ENCODE measurements around the gene PRPF40A.

The PRPF40A gene

GRCh38 chr2:152651834-152652233 lies 65.4 kb downstream of the PRPF40A start:
- DNase-seq (ENCODE audit: low read depth) = no peak

GRCh38 chr2:152650768-152651371 lies 66.4 kb downstream of the PRPF40A start:
- DNase-seq (ENCODE audit: low read depth) = no peak

- DNase-seq (ENCODE audit: low read depth) = no peak
These were observed 67.3 kb downstream of the PRPF40A start for GRCh38 chr2:152649997-152650396.

GRCh38 chr2:152648336-152648735 lies 68.9 kb downstream of the PRPF40A start:
- no peak for DNase-seq (ENCODE audit: low read depth)

GRCh38 chr2:152647552-152647951 lies 69.7 kb downstream of the PRPF40A start:
- peak; percentile 28 for DNase-seq (ENCODE audit: low read depth)

- peak; percentile 78 for DNase-seq (ENCODE audit: low read depth)
These were observed 70.5 kb downstream of the PRPF40A start for GRCh38 chr2:152646775-152647174.

- DNase-seq (ENCODE audit: low read depth) = no peak
These were observed 71.0 kb downstream of the PRPF40A start for GRCh38 chr2:152646264-152646663.

- DNase-seq (ENCODE audit: low read depth) = no peak
These were observed 72.9 kb downstream of the PRPF40A start for GRCh38 chr2:152644189-152644873.

- no peak for DNase-seq (ENCODE audit: low read depth)
These were observed 78.7 kb downstream of the PRPF40A start for GRCh38 chr2:152638590-152638989.

- DNase-seq (ENCODE audit: low read depth) = no peak
These were observed 79.2 kb downstream of the PRPF40A start for GRCh38 chr2:152638056-152638455.

- DNase-seq (ENCODE audit: low read depth) = no peak
These were observed 80.0 kb downstream of the PRPF40A start for GRCh38 chr2:152637251-152637650.

GRCh38 chr2:152635635-152636298 lies 81.5 kb downstream of the PRPF40A start:
- peak; percentile 30 for DNase-seq (ENCODE audit: low read depth)

- no peak for DNase-seq (ENCODE audit: low read depth)
These were observed 84.5 kb downstream of the PRPF40A start for GRCh38 chr2:152632736-152633135.

GRCh38 chr2:152630466-152630865 lies 86.8 kb downstream of the PRPF40A start:
- no peak for DNase-seq (ENCODE audit: low read depth)

- DNase-seq (ENCODE audit: low read depth) = no peak
These were observed 88.1 kb downstream of the PRPF40A start for GRCh38 chr2:152629202-152629601.

- DNase-seq (ENCODE audit: low read depth) = no peak
These were observed 89.8 kb downstream of the PRPF40A start for GRCh38 chr2:152627351-152627957.

- no peak for DNase-seq (ENCODE audit: low read depth)
These were observed 90.3 kb downstream of the PRPF40A start for GRCh38 chr2:152626911-152627339.

- no peak for DNase-seq (ENCODE audit: low read depth)
These were observed 92.5 kb downstream of the PRPF40A start for GRCh38 chr2:152624805-152625204.

- no peak for DNase-seq (ENCODE audit: low read depth)
These were observed 93.5 kb downstream of the PRPF40A start for GRCh38 chr2:152623775-152624174.

GRCh38 chr2:152623076-152623740 lies 94.1 kb downstream of the PRPF40A start:
- DNase-seq (ENCODE audit: low read depth) = no peak

GRCh38 chr2:152622219-152622618 lies 95.0 kb downstream of the PRPF40A start:
- no peak for DNase-seq (ENCODE audit: low read depth)

- no peak for DNase-seq (ENCODE audit: low read depth)
These were observed 96.3 kb downstream of the PRPF40A start for GRCh38 chr2:152620985-152621384.

Data from GM04504 (cell line).